ENCODE measurements around the gene TSHR. TPM values are rescaled to one million over a fixed set of nuclear protein-coding genes. Genes with fewer than 3 reads are reported as not detected.

Gene TSHR
- total RNA-seq, 1 donor from 2014 or later: not detected

DNA sequence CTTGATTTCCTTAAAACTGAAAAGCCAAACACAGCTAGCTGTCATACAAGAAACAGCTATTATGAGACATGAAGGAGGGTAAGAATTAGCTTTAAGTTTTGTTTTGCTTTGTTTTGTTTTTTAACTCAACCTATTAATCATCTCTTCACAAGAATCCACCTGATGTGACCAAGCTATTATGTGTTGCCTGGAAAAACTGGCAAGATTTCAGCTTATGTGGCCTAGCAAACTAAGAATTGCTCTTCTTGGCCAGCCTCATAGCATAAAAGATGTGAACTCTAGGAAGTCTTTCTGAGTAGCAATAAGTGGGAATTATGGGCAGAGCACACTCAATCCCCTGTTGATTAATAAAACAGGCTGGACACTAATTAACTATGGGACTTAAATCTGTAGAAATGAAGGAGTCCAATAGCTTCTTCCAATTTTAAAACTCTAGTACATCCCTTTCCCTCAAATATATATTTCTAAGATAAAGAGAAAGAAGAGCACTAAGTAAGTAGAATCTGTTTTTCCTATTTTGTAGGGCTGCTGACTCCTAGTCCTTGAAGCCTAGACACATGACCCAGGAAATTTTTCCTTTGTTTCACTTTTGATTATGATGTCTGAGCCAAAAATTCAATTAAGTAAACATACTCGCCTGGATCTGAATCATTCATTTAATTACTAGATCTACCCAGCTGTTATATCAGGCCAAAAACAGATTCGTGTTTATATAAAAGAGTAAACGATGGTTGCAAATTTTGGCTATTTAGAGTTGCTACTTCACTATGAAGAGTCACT, 189.6 kb downstream of the TSHR start:
- FAIRE-seq: no peak
- H3K36me3 Mint-ChIP-seq (ENCODE audit: low read depth, unreplicated experiment): no peaks in the 10 kb centered on the region

DNA sequence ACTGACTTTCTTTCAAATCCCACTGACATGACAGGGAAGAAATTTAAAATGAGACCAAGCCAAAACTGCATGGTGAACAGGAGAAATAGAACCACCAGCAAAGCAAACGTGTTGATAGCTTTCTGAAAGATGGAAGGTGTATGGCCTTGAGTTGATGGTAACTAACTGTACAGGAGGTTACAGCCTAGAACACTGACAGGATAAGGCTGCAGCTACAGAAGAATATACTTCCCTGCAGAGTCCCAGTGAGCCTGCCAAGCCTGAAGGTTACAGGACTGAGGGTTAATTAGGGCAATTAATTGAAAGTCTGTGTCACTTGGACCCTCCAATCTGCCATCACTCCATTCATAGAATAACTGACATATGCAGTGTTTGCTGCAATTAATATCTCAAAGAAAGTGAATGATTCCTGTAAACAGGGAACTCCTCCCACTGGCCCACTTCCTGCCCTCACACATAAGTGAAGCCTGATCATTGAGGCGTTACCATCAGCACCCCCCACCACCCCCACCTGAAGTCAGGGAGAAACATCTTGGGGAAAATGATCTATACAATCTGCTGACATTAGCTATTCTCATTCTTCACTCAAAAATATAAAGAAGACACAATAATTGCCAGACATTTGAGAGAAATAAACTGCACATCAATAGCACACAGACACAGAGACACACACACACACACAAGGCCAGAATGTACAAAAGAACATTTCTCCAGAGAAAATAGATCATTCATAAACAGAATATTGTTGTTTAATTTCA, 191.9 kb downstream of the TSHR start:
- DNase-seq (ENCODE audit: low read depth): no peak
- Mint-ChIP-seq H3K4me1 (ENCODE audit: low read depth, unreplicated experiment) (peaks cover 8% of the 10 kb centered on the region), H3K27me3 (ENCODE audit: low read depth, unreplicated experiment) (no peaks in the 10 kb centered on the region), H3K9me3 (ENCODE audit: unreplicated experiment) (no peaks in the 10 kb centered on the region), H3K4me3 (ENCODE audit: unreplicated experiment) (no peak overlapping the region), H3K27ac (ENCODE audit: unreplicated experiment) (no peak overlapping the region), H3K36me3 (ENCODE audit: low read depth, unreplicated experiment) (no peaks in the 10 kb centered on the region)
- Histone ChIP-seq H3K9me3 (ENCODE audit: insufficient read depth, low read depth, low read length) (no peaks in the 10 kb centered on the region), H3K4me1 (ENCODE audit: insufficient read depth, low read length) (no peaks in the 10 kb centered on the region), H3K27me3 (ENCODE audit: insufficient read depth, low read length) (no peaks in the 10 kb centered on the region), H2AFZ (ENCODE audit: low read depth, low read length) (no peak overlapping the region), H3K79me2 (ENCODE audit: insufficient read depth, low read length) (no peaks in the 10 kb centered on the region), H4K20me1 (ENCODE audit: insufficient read depth, low read length) (no peaks in the 10 kb centered on the region), H3K36me3 (ENCODE audit: insufficient read depth, low read length) (no peaks in the 10 kb centered on the region), H3K27ac (ENCODE audit: low read depth, low read length) (no peak overlapping the region), H3K4me2 (ENCODE audit: low read length) (no peak overlapping the region), H3K9ac (ENCODE audit: low read length) (no peak overlapping the region), H3K4me3 (ENCODE audit: insufficient read depth, low read depth, low read length) (no peak overlapping the region)
- no peak for FAIRE-seq
- no peak for TF ChIP-seq EZH2 (IDR thresholded peaks at IDR 0.05; ENCODE audit: insufficient read depth, low read length)
- TF ChIP-seq, protein P1, sequence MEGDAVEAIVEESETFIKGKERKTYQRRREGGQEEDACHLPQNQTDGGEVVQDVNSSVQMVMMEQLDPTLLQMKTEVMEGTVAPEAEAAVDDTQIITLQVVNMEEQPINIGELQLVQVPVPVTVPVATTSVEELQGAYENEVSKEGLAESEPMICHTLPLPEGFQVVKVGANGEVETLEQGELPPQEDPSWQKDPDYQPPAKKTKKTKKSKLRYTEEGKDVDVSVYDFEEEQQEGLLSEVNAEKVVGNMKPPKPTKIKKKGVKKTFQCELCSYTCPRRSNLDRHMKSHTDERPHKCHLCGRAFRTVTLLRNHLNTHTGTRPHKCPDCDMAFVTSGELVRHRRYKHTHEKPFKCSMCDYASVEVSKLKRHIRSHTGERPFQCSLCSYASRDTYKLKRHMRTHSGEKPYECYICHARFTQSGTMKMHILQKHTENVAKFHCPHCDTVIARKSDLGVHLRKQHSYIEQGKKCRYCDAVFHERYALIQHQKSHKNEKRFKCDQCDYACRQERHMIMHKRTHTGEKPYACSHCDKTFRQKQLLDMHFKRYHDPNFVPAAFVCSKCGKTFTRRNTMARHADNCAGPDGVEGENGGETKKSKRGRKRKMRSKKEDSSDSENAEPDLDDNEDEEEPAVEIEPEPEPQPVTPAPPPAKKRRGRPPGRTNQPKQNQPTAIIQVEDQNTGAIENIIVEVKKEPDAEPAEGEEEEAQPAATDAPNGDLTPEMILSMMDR (IDR thresholded peaks at IDR 0.05; ENCODE audit: insufficient read depth, low read depth, low read length): no peak

More for the DNA sequence above, 189.6 kb downstream of the TSHR start:
- H3K4me3 Mint-ChIP-seq (ENCODE audit: unreplicated experiment): no peak overlapping the region
- no peaks in the 10 kb centered on the region for H4K20me1 ChIP-seq (ENCODE audit: insufficient read depth, low read length)
- H3K9me3 Mint-ChIP-seq (ENCODE audit: unreplicated experiment): no peaks in the 10 kb centered on the region
- no peak overlapping the region for H3K4me2 ChIP-seq (ENCODE audit: low read length)
- H3K27me3 ChIP-seq (ENCODE audit: insufficient read depth, low read length): no peaks in the 10 kb centered on the region
- TF ChIP-seq, protein P1 (IDR thresholded peaks at IDR 0.05; ENCODE audit: insufficient read depth, low read depth, low read length): no peak
- TF ChIP-seq EZH2 (IDR thresholded peaks at IDR 0.05; ENCODE audit: insufficient read depth, low read length): no peak
- no peaks in the 10 kb centered on the region for H3K9me3 ChIP-seq (ENCODE audit: insufficient read depth, low read depth, low read length)
- H3K27ac ChIP-seq (ENCODE audit: low read depth, low read length): no peak overlapping the region
- H3K4me1 Mint-ChIP-seq (ENCODE audit: low read depth, unreplicated experiment): peaks cover 8% of the 10 kb centered on the region
- H3K36me3 ChIP-seq (ENCODE audit: insufficient read depth, low read length): no peaks in the 10 kb centered on the region
- H3K27ac Mint-ChIP-seq (ENCODE audit: unreplicated experiment): no peak overlapping the region
- DNase-seq (ENCODE audit: low read depth): no peak
- H2AFZ ChIP-seq (ENCODE audit: low read depth, low read length): no peak overlapping the region
- no peaks in the 10 kb centered on the region for H3K79me2 ChIP-seq (ENCODE audit: insufficient read depth, low read length)
- no peak overlapping the region for H3K9ac ChIP-seq (ENCODE audit: low read length)
- no peak overlapping the region for H3K4me3 ChIP-seq (ENCODE audit: insufficient read depth, low read depth, low read length)
- no peaks in the 10 kb centered on the region for H3K4me1 ChIP-seq (ENCODE audit: insufficient read depth, low read length)
- H3K27me3 Mint-ChIP-seq (ENCODE audit: low read depth, unreplicated experiment): no peaks in the 10 kb centered on the region

All from astrocyte (in vitro differentiated cells and primary cell).